Esophagus squamous epithelium (tissue), 5 donors: ENCODE measurements around the gene PRKCA. TPM values are rescaled to one million over a fixed set of nuclear protein-coding genes. Genes with fewer than 3 reads are reported as not detected.

Source experiments
- DNase-seq: peaks from one replicate; lab custom pipeline; 2025; lab: John Stamatoyannopoulos, UW
- H3K27ac ChIP-seq, 4 donors: fragments of 200-600 bp; sonication (generic); one replicate each; pipeline ENCODE4 v1.5.1; 2016 to 2019; ENCODE audit warnings: mild to moderate bottlenecking in 1 of 4
- H3K27me3 ChIP-seq, 4 donors: fragments of 200-600 bp; sonication (generic); 1 replicate in 3 of 4; 2 replicates in 1 of 4; pipeline versions ENCODE4 v1.5.1 to v1.6.0; 2017 to 2021; ENCODE audit warnings: antibody characterized with exemption in 1 of 4
- H3K36me3 ChIP-seq, 3 donors: fragments of 200-600 bp; sonication (generic); one replicate each; pipeline ENCODE4 v1.5.1; 2016 to 2019
- H3K4me1 ChIP-seq, 3 donors: fragments of 200-600 bp; sonication (generic); one replicate each; pipeline ENCODE4 v1.5.1; 2017 to 2019
- H3K4me3 ChIP-seq, 4 donors: fragments of 200-600 bp; sonication (generic); 1 replicate in 3 of 4; 2 replicates in 1 of 4; pipeline ENCODE4 v1.5.1; 2016 to 2019; ENCODE audit warnings: mild to moderate bottlenecking in 2 of 4, moderate library complexity in 1 of 4
- H3K9me3 ChIP-seq, 3 donors: fragments of 200-600 bp; sonication (generic); one replicate each; pipeline ENCODE4 v1.5.1; 2016 to 2019
- POLR2A ChIP-seq, 4 donors: fragments of 450-650 bp; IDR thresholded peaks; one replicate each; pipeline ENCODE4 v1.6.1; 2017; ENCODE audit warnings: antibody characterized with exemption in 4 of 4, mild to moderate bottlenecking in 4 of 4, moderate library complexity in 3 of 4
- WGBS, 2 donors: methylation state at CpG; one replicate each; pipeline ENCODE4 v1.1.5; 2018; 5-methylcytosine and 5-hydroxymethylcytosine counted together
- intact Hi-C: fragments of 100-400 bp; cut with DNase I; formaldehyde crosslinking; loops from one replicate; pipeline ENCODE4 v1.15.0; 2022
- total RNA-seq, 4 donors: library from RNA; depleted of rRNA; stranded (reverse); fragments of >200 nt; gene quantifications; one replicate each; pipeline ENCODE4 v1.1.0, GENCODE V29; 2016
- TF ChIP-seq, protein P1 (sequence below), 6 experiments: fragments of 450-650 bp in 4 of 6; fragments of 200-600 bp in 2 of 6; sonication (generic) in 2 of 6; IDR thresholded peaks; one replicate each; pipeline ENCODE4 v1.5.1; 2016 to 2019; ENCODE audit warnings: antibody characterized with exemption in 6 of 6, mild to moderate bottlenecking in 4 of 6, moderate library complexity in 4 of 6
- donor health status: DM: yes; HTN: yes; CAD: no.

Gene PRKCA
- total RNA-seq, 4 donors from 2014 or later = 2.4 to 9.2 (median 4.2) TPM

DNA sequence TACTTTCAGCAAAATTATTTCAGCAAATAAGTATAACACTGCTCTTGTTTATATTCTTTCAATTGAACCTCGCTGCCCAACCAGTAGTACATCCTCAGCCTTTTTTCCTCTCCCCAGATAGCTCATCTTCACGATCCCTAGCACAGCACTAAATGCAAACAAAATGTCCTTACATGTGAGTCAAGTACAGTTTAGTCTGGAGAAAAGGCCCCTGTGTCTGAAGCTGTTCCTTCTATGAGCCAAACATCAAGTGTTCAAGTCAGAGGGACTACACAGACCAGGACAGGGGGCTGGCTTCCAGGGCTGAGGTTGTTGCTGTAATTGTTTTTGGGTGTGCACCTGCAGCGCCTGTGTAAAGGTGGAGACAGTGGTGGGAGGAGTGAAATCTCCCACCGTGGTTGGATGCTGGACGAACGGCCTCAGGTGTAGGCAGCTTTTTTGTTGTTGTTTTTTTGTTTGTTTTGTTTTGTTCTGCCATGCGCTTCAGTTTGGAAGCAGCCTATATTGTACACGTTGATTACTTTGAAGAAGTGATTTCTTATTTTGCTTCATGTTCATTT lies 147.1 kb downstream of the PRKCA start:
- no peaks in the 10 kb centered on the region for H3K27me3 ChIP-seq
- H3K36me3 ChIP-seq = no peaks in the 10 kb centered on the region
- H3K4me3 ChIP-seq = no peak overlapping the region
- H3K9me3 ChIP-seq = no peaks in the 10 kb centered on the region
- no peak overlapping the region for H3K27ac ChIP-seq
- 76% methylated on average over 7 to 8 of the region's 8 CpGs for WGBS, 2 donors
- H3K4me1 ChIP-seq = peaks cover 0 to under 1% (median 0%) of the 10 kb centered on the region in 3 donors
- intact Hi-C loops = no loop called here
- TF ChIP-seq, protein P1, sequence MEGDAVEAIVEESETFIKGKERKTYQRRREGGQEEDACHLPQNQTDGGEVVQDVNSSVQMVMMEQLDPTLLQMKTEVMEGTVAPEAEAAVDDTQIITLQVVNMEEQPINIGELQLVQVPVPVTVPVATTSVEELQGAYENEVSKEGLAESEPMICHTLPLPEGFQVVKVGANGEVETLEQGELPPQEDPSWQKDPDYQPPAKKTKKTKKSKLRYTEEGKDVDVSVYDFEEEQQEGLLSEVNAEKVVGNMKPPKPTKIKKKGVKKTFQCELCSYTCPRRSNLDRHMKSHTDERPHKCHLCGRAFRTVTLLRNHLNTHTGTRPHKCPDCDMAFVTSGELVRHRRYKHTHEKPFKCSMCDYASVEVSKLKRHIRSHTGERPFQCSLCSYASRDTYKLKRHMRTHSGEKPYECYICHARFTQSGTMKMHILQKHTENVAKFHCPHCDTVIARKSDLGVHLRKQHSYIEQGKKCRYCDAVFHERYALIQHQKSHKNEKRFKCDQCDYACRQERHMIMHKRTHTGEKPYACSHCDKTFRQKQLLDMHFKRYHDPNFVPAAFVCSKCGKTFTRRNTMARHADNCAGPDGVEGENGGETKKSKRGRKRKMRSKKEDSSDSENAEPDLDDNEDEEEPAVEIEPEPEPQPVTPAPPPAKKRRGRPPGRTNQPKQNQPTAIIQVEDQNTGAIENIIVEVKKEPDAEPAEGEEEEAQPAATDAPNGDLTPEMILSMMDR (IDR thresholded peaks at IDR 0.05) = no peak
- no peak for TF ChIP-seq POLR2A (IDR thresholded peaks at IDR 0.05)
- DNase-seq = no peak

DNA sequence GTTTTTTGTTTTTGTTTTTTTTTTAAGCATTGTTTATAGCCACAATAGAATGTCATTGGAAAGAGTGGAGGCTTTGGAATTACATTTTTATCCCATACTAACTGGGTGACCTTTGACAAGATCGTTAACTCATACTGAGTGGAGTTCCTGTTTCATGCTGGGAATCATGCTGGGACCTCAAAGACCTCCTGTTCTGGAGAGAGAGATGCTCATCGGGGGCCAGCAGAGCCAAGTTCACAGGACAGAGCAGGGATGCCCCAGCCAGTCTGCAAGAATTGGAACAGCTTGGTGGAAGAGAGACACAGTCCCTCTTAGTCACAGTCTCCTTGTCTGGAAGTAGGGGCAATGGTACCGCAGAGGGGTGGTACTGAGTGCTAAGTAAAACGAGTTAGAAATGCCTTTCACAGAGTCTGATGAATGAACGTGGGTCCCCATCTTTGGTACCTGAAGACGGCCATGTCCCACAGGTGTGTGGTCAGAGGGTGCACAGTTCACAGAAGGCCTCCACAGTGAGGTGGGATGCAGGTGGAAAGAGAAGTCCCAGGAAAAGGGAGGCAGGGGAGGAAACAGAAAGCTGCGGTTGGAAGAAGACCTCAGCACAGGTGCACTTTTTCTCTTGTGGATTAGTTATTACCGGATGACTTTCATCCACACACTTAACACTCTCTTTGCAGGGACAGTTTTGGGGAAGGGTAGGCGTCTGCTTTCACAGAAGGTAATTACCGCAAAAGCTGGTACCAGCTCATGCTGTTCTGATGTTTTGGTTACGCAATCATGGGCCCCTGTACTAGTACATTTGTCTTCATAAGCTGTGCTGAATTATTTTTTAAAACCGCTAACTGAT lies 147.8 kb downstream of the PRKCA start:
- intact Hi-C loops = no loop called here
- H3K4me3 ChIP-seq = no peak overlapping the region
- 82 to 85% methylated on average over 12 of the region's 12 CpGs for WGBS, 2 donors
- H3K9me3 ChIP-seq = no peaks in the 10 kb centered on the region
- no peak overlapping the region for H3K27ac ChIP-seq
- H3K36me3 ChIP-seq = no peaks in the 10 kb centered on the region
- TF ChIP-seq POLR2A (IDR thresholded peaks at IDR 0.05) = no peak
- TF ChIP-seq, protein P1 (IDR thresholded peaks at IDR 0.05) = no peak
- peaks cover 0 to 7% (median 0%) of the 10 kb centered on the region in 3 donors for H3K4me1 ChIP-seq
- no peaks in the 10 kb centered on the region for H3K27me3 ChIP-seq
- no peak for DNase-seq

DNA sequence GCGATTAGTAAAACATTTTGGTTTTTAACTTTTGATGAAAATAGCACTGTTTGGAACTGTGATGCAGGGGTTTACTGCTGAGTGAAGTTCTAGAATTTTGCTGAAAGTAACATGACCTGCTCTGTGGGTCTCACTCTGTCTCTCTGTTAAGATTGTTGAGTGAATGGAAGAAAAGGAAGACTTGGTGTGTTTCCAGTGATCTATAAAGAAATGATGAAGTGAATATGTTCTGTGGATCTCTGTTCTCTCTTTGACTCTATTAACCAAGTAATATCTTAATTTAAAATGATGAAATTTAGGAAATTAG lies 148.4 kb downstream of the PRKCA start:
- Histone ChIP-seq H3K36me3 (no peaks in the 10 kb centered on the region), H3K9me3 (no peaks in the 10 kb centered on the region), H3K4me3 (no peak overlapping the region), H3K27ac (no peak overlapping the region), H3K4me1 (peaks cover 0 to 7% (median 0%) of the 10 kb centered on the region in 3 donors), H3K27me3 (no peaks in the 10 kb centered on the region)
- TF ChIP-seq POLR2A (IDR thresholded peaks at IDR 0.05) = no peak
- TF ChIP-seq, protein P1 (IDR thresholded peaks at IDR 0.05) = no peak
- intact Hi-C loops = no loop called here
- 87 to 95% methylated on average over 1 of the region's 1 CpG for WGBS, 2 donors
- DNase-seq = no peak

DNA sequence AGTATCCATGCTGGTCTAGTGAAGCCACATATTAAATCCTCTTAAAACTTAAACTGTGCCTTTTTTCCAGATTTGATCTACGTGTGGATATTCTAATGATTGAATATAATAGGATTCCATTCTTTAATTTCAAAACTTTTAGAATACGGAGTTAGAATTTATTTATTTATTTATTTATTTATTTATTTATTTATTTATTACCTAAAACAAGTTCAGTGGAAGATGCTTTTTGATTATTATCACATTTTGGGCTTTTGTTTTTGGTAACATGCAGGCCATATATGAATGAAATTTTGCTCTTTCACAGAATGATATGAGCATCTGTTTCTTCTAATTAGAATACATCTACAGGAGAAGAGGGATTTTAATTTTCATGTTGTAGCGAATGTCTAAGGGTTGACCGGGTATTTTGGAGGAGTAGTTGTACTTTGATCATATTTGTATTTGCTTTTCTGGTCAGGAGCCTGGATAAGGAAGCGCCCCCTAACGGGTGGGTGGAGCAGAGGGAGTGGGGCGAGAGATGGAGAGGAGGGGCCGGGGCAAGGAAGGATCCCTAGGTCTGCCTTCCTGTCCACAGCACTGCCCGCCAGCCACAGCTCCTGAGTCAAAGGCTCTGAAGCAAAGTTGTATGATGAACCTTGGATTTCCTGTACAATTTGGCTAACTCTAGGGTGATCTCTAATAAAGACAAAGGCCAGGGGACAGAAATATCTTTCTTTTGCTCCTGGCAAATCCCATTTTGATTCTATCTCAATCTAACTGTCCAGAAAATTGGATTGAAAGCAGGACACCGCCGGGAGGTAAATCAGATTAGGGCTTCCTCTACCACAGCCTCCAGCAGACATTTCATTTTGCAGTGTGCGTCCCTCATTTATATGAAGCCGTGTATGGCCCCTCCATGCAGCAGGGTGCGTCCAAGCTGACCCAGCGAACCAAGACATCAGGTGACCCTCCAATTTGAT lies 149.1 kb downstream of the PRKCA start:
- H3K9me3 ChIP-seq = no peaks in the 10 kb centered on the region
- no peaks in the 10 kb centered on the region for H3K27me3 ChIP-seq
- H3K27ac ChIP-seq = no peak overlapping the region
- H3K4me3 ChIP-seq = no peak overlapping the region
- TF ChIP-seq POLR2A (IDR thresholded peaks at IDR 0.05) = no peak
- TF ChIP-seq, protein P1 (IDR thresholded peaks at IDR 0.05) = no peak
- H3K4me1 ChIP-seq = peaks cover 0 to 7% (median 0%) of the 10 kb centered on the region in 3 donors
- no peaks in the 10 kb centered on the region for H3K36me3 ChIP-seq
- 75 to 86% methylated on average over 12 to 15 of the region's 15 CpGs for WGBS, 2 donors
- no peak for DNase-seq
- intact Hi-C loops = no loop called here
